H1 (cell line): ENCODE data around the gene ACY1.

Source experiments
- CTBP2 ChIP-seq: IDR thresholded peaks from 2 replicates; pipeline ENCODE4 v1.7.0; 2011; ENCODE audit warnings: borderline replicate concordance, mild to moderate bottlenecking, moderate library complexity, mixed read lengths, low read length; ENCODE audit not compliant: insufficient read depth, insufficient read length
- EZH2 ChIP-seq: fragments of 200-600 bp; sonication (generic); IDR thresholded peaks from 2 replicates; pipeline ENCODE4 v1.7.1; 2012; ENCODE audit warnings: low read depth, mild to moderate bottlenecking, moderate library complexity, low read length, inconsistent platforms; ENCODE audit not compliant: severe bottlenecking
- POLR2AphosphoS5 ChIP-seq: IDR thresholded peaks from 2 replicates; pipeline ENCODE4 v1.6.1; 2011; ENCODE audit warnings: low read depth, low read length
- SP4 ChIP-seq: IDR thresholded peaks from 2 replicates; pipeline ENCODE4 v1.6.1; 2012; ENCODE audit warnings: low read length, inconsistent platforms
- SRF ChIP-seq: IDR thresholded peaks from 2 replicates; pipeline ENCODE4 v1.6.1; 2011; ENCODE audit warnings: mild to moderate bottlenecking, low read depth, low read length, moderate library complexity
- TEAD4 ChIP-seq: IDR thresholded peaks from 2 replicates; pipeline ENCODE4 v1.6.1; 2012; ENCODE audit warnings: low read depth, low read length, inconsistent platforms, mixed read lengths
- TF ChIP-seq, protein P1 (sequence below), 3 experiments: IDR thresholded peaks; 1 replicate in 2 of 3; 2 replicates in 1 of 3; pipeline versions ENCODE4 v1.5.1 to v1.6.1; 2011; ENCODE audit warnings: low read length in 3 of 3, mild to moderate bottlenecking in 3 of 3, inconsistent platforms in 2 of 3, low read depth in 1 of 3, moderate library complexity in 1 of 3; ENCODE audit not compliant: insufficient read depth in 1 of 3; ENCODE audit errors: control extremely low read depth in 1 of 3
- TF ChIP-seq, protein P2 (sequence below): IDR thresholded peaks from 2 replicates; pipeline ENCODE4 v1.6.1; 2011; ENCODE audit warnings: low read length, improper control_type of control experiment

DNA sequence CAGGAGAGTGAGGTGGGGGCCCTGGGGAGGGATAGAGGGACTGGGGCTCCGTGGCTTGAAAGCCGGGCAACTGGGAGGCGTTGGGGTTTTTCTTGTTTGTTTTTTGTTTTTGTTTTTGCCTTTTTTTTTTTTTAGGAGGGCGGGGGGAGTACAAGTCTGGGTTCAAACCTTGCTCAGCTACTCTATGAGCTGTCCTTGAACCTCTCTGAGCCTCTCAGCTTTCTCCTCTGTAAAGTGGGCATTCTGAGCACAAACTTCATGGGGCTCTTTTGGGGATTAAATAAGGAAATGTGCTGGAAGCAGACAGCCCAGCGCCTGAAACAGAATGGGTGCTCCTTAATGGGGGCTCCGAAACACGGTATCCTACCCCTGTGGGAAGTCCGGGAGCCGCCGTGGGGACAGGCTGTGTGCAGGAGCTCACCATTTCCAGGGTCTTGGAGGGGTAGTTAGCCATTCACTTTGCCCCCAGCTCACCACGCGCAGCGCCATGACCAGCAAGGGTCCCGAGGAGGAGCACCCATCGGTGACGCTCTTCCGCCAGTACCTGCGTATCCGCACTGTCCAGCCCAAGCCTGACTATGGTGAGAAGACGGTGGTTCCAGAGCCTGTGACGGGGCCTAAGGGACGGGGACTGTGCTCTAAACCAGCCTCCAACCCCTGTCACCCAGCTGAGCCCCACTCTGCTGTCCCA lies 388 bp downstream of the ACY1 start:
- TF ChIP-seq POLR2AphosphoS5 (no peak), SRF (no peak), TEAD4 (no peak), EZH2 (no peak), SP4 (no peak), CTBP2 (no peak)
- TF ChIP-seq, protein P1, sequence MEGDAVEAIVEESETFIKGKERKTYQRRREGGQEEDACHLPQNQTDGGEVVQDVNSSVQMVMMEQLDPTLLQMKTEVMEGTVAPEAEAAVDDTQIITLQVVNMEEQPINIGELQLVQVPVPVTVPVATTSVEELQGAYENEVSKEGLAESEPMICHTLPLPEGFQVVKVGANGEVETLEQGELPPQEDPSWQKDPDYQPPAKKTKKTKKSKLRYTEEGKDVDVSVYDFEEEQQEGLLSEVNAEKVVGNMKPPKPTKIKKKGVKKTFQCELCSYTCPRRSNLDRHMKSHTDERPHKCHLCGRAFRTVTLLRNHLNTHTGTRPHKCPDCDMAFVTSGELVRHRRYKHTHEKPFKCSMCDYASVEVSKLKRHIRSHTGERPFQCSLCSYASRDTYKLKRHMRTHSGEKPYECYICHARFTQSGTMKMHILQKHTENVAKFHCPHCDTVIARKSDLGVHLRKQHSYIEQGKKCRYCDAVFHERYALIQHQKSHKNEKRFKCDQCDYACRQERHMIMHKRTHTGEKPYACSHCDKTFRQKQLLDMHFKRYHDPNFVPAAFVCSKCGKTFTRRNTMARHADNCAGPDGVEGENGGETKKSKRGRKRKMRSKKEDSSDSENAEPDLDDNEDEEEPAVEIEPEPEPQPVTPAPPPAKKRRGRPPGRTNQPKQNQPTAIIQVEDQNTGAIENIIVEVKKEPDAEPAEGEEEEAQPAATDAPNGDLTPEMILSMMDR (IDR thresholded peaks at IDR 0.05; ENCODE audit: control extremely low read depth in 1 of 3, insufficient read depth in 1 of 3, low read depth in 1 of 3, low read length in 3 of 3): no peak
- TF ChIP-seq, protein P2, sequence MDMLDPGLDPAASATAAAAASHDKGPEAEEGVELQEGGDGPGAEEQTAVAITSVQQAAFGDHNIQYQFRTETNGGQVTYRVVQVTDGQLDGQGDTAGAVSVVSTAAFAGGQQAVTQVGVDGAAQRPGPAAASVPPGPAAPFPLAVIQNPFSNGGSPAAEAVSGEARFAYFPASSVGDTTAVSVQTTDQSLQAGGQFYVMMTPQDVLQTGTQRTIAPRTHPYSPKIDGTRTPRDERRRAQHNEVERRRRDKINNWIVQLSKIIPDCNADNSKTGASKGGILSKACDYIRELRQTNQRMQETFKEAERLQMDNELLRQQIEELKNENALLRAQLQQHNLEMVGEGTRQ: no peak
